GM12891 (cell line): ENCODE results near the gene IFNAR2.
"Not testable (repeated sequence)": the region's sequence is repeated elsewhere in the genome, so short reads cannot be mapped to it uniquely, and the experiment has no call there.

Experiments
- DNase-seq: peaks from one replicate; pipeline ENCODE4 v3.0.0; 2011; ENCODE audit warnings: low spot score; ENCODE audit not compliant: insufficient read length
- FAIRE-seq: peaks from 2 replicates; lab custom pipeline; 2011; peaks lifted over from hg19 to GRCh38; lab: Jason Lieb, UNC
- PAX5 ChIP-seq: IDR thresholded peaks from 2 replicates; pipeline ENCODE4 v1.6.1; 2011; ENCODE audit warnings: low read length, moderate library complexity, mild to moderate bottlenecking; ENCODE audit not compliant: insufficient read depth, severe bottlenecking
- POLR2A ChIP-seq: IDR thresholded peaks from 2 replicates; pipeline ENCODE4 v1.6.1; 2011; ENCODE audit warnings: low read depth, low read length, control low read depth
- POLR2AphosphoS5 ChIP-seq: IDR thresholded peaks from 2 replicates; pipeline ENCODE4 v1.6.1; 2011; ENCODE audit warnings: low read depth, low read length, control low read depth
- POU2F2 ChIP-seq: IDR thresholded peaks from 2 replicates; pipeline ENCODE4 v1.6.1; 2011; ENCODE audit warnings: low read depth, mild to moderate bottlenecking, control low read depth, low read length, moderate library complexity
- SPI1 ChIP-seq: IDR thresholded peaks from 2 replicates; pipeline ENCODE4 v1.6.1; 2011; ENCODE audit warnings: low read depth, low read length, control low read depth
- TAF1 ChIP-seq: IDR thresholded peaks from 2 replicates; pipeline ENCODE4 v1.6.1; 2011; ENCODE audit warnings: low read depth, low read length, control low read depth

The IFNAR2 gene

DNA sequence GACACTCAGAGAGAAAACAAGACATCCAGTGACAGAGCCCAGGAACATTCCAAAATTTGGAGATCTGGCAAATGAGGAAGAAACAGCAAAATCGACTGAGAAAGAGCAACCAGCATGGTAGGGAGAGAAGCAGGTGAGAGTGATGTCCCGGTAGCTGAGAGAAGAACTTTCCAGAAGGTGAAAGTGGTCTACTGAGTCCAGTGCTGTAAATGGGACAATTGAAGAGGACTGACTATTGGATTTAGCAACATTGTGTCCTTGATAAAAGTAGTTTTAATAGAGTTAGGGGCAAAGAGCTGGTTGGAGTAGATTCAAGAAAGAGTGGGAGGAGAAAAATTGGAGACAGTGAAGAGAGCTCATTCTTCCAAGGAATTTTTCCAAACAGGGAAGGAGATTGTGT lies 21.4 kb downstream of the IFNAR2 start:
- FAIRE-seq (no peak), DNase-seq (no peak)
- TF ChIP-seq SPI1 = no peak
- TF ChIP-seq TAF1 = no peak
- no peak for TF ChIP-seq PAX5
- no peak for TF ChIP-seq POLR2AphosphoS5
- TF ChIP-seq POU2F2 = no peak
- TF ChIP-seq POLR2A = no peak

DNA sequence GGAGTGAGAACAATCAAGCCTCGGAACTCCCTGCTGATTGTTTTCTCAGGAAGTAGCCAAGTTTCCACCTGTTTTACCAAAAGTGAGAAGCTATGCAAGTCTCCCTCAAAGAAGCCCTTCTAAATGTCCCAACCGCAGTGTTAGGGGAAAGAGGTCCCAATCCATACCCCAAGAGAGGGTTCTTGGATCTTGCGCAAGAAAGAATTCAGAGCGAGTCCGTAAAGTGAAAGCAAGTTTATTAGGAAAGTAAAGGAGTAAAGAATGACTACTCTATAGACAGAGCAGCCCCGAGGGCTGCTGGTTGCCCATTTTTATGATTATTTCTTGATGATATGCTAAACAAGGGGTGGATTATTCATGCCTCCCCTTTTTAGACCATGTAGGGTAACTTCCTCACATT lies 23.6 kb downstream of the IFNAR2 start:
- not testable (repeated sequence) for DNase-seq, FAIRE-seq

DNA sequence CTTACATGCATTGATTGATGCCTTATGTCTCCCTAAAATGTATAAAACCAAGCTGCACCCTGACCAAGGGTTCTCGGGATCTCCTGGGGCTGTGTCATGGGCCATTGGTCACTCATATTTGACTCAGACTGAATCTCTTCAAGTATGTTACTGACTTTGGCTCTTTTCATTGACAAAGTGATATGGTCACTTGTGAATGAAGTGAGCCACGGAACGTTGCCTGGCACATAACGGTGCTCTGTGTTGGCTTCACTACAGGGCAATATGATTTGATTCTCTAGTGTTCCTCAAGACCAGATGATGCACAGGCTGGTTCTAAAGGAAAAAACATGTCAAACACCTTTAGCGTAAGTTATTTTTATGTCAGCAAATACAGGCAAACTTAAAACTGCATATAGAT lies 25.0 kb downstream of the IFNAR2 start:
- DNase-seq = no peak
- no peak for FAIRE-seq
- TF ChIP-seq POLR2AphosphoS5 (peak; percentile 19; the same call in 1 of the 2 replicates), POU2F2 (no peak)

DNA sequence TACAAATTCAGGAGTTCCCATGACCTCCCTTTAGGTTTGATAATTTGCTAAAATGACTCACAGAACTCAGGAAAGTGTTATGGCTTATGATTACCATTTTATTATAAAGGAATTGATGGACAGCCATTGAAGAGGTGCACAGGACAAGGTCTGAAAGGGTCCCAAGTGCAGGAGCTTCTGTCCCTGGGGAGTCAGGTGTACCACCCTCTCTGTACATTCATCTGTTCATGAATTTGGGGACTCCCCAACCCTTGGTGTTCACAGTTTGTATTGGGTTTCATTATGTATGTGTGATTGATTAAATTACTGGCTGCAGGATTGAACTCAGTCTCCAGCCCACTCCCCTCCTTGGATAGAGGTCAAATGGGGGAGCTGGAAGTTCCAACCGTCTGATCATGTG lies 25.7 kb downstream of the IFNAR2 start:
- no peak for FAIRE-seq
- no peak for DNase-seq
- TF ChIP-seq POU2F2 = no peak
- TF ChIP-seq TAF1 = no peak
- TF ChIP-seq POLR2A = no peak
- TF ChIP-seq SPI1 = no peak
- TF ChIP-seq PAX5 = no peak
- no peak for TF ChIP-seq POLR2AphosphoS5

DNA sequence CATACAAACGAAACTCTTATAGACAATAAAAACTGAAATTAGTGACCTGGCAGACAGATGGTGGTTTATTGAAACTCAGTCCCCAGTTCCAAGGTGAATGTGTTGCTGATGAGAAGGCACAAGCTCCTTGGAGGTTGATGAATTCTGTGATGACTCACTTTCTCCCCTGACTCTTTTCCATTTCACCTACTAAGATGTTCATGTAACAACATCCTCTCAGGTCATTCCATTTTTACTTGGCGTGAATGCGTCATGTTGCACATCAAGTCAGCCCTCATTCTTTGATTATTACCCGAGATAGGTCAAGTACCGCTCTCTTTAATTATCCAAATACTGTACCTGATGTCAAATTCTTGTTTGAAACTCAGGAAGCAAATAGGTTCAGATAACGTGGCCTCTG lies 26.3 kb downstream of the IFNAR2 start:
- DNase-seq (no peak), FAIRE-seq (no peak)
- no peak for TF ChIP-seq POLR2A
- TF ChIP-seq POLR2AphosphoS5 = no peak
- no peak for TF ChIP-seq PAX5
- no peak for TF ChIP-seq POU2F2

DNA sequence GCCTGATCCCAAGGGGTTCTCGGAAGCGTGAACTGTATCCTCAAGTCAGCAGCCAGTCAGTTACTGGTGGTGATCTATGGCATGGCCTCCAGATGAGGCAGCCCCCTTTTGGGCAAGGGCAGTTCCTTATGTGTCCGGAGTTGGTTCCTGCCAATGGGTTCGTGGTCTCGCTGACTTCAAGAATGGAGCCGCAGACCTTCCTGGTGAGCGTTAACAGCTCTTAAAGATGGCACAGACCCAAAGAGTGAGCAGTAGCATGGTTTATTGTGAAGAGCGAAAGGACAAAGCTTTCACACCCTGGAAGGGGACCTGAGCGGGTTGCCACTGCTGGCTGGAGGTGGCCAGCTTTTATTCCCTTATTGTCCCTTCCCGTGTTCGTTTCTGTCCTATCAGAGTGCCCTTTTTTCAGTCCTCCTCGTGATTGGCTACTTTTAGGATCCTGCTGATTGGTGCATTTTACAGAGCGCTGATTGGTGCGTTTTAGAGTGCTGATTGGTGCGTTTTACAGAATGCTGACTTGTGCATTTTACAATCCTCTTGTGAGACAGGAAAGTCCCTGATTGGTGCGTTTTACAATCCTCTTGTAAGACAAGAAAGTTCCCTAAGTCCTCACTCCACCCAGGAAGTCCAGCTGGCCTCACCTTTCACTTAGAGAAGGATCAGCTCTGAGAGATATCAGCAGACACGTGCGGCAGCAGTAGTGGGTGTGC lies 27.5 kb downstream of the IFNAR2 start:
- DNase-seq (no peak), FAIRE-seq (no peak)
- no peak for TF ChIP-seq POLR2A
- TF ChIP-seq POU2F2 = no peak
- TF ChIP-seq PAX5 = no peak
- TF ChIP-seq POLR2AphosphoS5 = no peak
- TF ChIP-seq TAF1 = no peak
- no peak for TF ChIP-seq SPI1

DNA sequence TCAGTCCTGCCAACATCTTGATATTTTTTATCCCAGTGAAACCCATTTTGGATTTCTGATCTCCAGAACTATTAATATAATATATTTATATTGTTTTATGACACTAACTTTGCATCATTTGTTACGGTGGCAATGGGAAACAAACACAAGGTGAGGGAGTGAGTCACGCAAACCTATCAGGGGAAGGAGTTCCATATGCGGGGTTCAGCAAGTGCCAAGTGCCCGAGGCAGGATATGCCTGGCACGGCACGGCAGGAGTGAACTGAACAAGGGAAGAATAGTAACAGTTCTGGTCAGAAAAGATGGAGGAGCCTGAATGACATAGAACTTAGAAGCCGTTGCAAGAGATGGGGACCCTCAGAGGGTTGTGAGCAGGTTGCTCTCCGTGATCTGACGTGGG lies 28.7 kb downstream of the IFNAR2 start:
- FAIRE-seq = no peak
- no peak for TF ChIP-seq SPI1
- TF ChIP-seq TAF1 = no peak
- no peak for TF ChIP-seq POLR2AphosphoS5
- no peak for TF ChIP-seq PAX5
- no peak for TF ChIP-seq POLR2A
- TF ChIP-seq POU2F2 = no peak
- DNase-seq = no peak

DNA sequence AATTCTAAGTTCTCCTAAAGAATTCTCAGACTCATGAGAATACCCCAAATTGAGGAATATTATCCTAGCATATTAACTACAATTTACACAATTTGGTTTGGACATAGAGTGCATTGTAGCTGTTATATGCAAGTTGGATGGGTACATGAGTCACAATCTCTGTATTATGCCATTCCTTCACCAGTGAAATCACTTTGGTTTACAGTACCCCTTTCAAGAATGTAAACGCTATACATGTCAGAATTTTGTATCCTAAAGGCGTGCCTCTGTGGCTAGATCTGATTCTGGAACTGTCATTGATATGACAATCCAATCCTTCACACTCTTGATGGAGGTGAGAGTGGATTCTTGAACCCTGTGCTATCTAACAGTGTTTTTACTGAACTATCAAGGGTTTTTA lies 29.7 kb downstream of the IFNAR2 start:
- FAIRE-seq (no peak), DNase-seq (no peak)
- TF ChIP-seq POLR2AphosphoS5 = no peak
- no peak for TF ChIP-seq POLR2A
- no peak for TF ChIP-seq POU2F2
- no peak for TF ChIP-seq SPI1
- no peak for TF ChIP-seq TAF1
- no peak for TF ChIP-seq PAX5

DNA sequence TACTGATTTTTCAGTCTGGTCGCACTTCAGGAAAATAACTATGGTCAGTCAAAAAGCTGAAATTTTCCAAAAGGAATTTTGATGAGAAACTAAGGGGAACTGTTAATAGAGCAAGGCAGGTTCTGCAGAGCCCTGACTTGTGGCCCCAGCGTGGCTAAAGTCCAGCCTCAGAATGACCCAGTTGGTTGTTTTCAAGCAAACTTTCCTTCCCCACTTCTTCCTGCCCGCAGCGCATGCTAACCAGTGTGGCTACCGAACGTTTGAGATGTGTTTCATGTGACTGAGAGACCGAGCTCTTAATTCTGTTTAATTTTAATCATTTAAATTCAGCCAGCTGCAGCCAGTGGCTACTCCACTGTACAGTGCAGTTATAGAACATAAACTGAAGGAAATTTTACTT lies 30.3 kb downstream of the IFNAR2 start:
- TF ChIP-seq PAX5 = no peak
- TF ChIP-seq POLR2A = no peak
- no peak for TF ChIP-seq TAF1
- TF ChIP-seq POU2F2 = no peak
- TF ChIP-seq SPI1 = no peak
- TF ChIP-seq POLR2AphosphoS5 = no peak
- FAIRE-seq = no peak
- no peak for DNase-seq

DNA sequence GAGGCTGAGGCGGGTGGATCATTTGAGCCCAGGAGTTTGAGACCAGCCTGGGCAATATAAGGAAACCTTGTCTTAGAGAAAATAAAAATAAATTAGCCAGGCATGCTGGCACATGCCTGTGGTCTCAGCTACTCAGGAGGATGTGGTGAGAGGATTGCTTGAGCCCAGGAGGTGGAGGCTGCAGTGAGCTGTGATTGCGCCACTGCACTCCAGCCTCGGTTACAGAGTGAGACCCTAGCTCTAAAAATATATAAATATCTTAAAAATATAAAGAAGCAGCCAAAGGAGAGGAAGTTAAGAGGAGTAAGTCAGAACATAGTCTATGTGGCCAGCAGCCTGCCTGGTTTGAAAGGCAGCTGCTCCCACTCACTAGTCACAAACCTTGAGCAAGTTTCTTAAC lies 31.9 kb downstream of the IFNAR2 start:
- FAIRE-seq (no peak), DNase-seq (no peak)
- TF ChIP-seq POLR2A = no peak
- TF ChIP-seq TAF1 = no peak
- TF ChIP-seq POLR2AphosphoS5 = no peak
- no peak for TF ChIP-seq SPI1
- no peak for TF ChIP-seq PAX5
- no peak for TF ChIP-seq POU2F2
